K562 (cell line): Measurements from ENCODE around the gene NOTCH1. TPM values are rescaled to one million over a fixed set of nuclear protein-coding genes. Genes with fewer than 3 reads are reported as not detected.

Experiments used
- ATAC-seq: fragments of 200-7000 bp; cut with Tn5 transposase; 3 replicates; pipeline ENCODE4 v1.9.1; 2020; ENCODE audit warnings: moderate library complexity
- BruUV-seq: library from RNA; stranded (reverse); fragments of 400-500 nt; replicated peaks from 2 replicates; lab custom pipeline; 2021; lab: Mats Ljungman, UMichigan
- CTCF ChIA-PET: fragments of 300-600 bp; formaldehyde crosslinking; extraction: SDS; loops from one replicate; lab custom pipeline; 2021; ENCODE audit warnings: low intra/inter-chr PET ratio; lab: Yijun Ruan, JAX
- POLR2A ChIA-PET: fragments of 300-600, 350-650 bp; sonication (Branson Sonifier 250); formaldehyde crosslinking; extraction: SDS; loops from one replicate; lab custom pipeline; 2021; ENCODE audit warnings: antibody characterized with exemption, inconsistent platforms; lab: Yijun Ruan, JAX
- DNase-seq, 4 experiments: peaks; one replicate each; pipeline versions ENCODE4 v3.0.0 to v3.0.0-alpha.2; 2011 to 2018; ENCODE audit warnings: low spot score in 3 of 4, mixed read lengths in 3 of 4; ENCODE audit errors: extremely low read depth in 1 of 4
- FAIRE-seq: peaks from 2 replicates; lab custom pipeline; 2011; peaks lifted over from hg19 to GRCh38; lab: Jason Lieb, UNC
- H2AFZ ChIP-seq: 2 replicates; pipeline ENCODE4 v1.6.0; 2011; ENCODE audit warnings: low read depth, low read length, control low read depth, inconsistent platforms
- H3K27ac ChIP-seq: fragments of 200-600 bp; 3 replicates; pipeline ENCODE4 v1.8.0; 2011; ENCODE audit warnings: low read depth, mild to moderate bottlenecking, control low read depth, inconsistent platforms, low read length, moderate library complexity, mixed read lengths; ENCODE audit errors: extremely low read depth
- H3K27me3 ChIP-seq, 2 experiments: fragments of 300-600 bp in 1 of 2; 2 replicates in 1 of 2; 3 replicates in 1 of 2; pipeline versions ENCODE4 v1.6.0 to v1.8.0; 2011; ENCODE audit warnings: inconsistent platforms in 2 of 2, low read length in 2 of 2, mild to moderate bottlenecking in 1 of 2, mixed read lengths in 1 of 2, moderate library complexity in 1 of 2; ENCODE audit not compliant: control insufficient read depth in 2 of 2, insufficient read depth in 2 of 2
- H3K36me3 ChIP-seq: fragments of 300-600 bp; 3 replicates; pipeline ENCODE4 v1.8.0; 2011; ENCODE audit warnings: mild to moderate bottlenecking, low read length, inconsistent platforms; ENCODE audit not compliant: control insufficient read depth, insufficient read depth
- H3K4me1 ChIP-seq, 2 experiments: fragments of 200-600 bp in 1 of 2; replicated peaks in 1 of 2; 2 replicates in 1 of 2; 3 replicates in 1 of 2; pipeline versions ENCODE4 v1.5.1 to v1.8.0; 2011; ENCODE audit warnings: inconsistent platforms in 2 of 2, low read length in 2 of 2, mild to moderate bottlenecking in 1 of 2, mixed read lengths in 1 of 2, moderate library complexity in 1 of 2; ENCODE audit not compliant: control insufficient read depth in 2 of 2, insufficient read depth in 2 of 2
- H3K4me2 ChIP-seq: 2 replicates; pipeline ENCODE4 v1.6.1; 2011; ENCODE audit warnings: low read length, control low read depth, inconsistent platforms, mixed read lengths; ENCODE audit not compliant: insufficient read depth
- H3K4me3 ChIP-seq: fragments of 200-600 bp; sonication (generic), shearing (Covaris generic); 2 replicates; pipeline ENCODE4 v1.5.1; 2016; ENCODE audit warnings: control low read depth, inconsistent platforms
- H3K79me2 ChIP-seq: fragments of 200-600 bp; 3 replicates; pipeline ENCODE4 v1.8.0; 2011; ENCODE audit warnings: low read length, inconsistent platforms; ENCODE audit not compliant: control insufficient read depth, insufficient read depth
- H3K9ac ChIP-seq, 2 experiments: 2 replicates each; pipeline versions ENCODE4 v1.6.0 to v1.6.1; 2011; ENCODE audit warnings: low read depth in 2 of 2, low read length in 2 of 2, control low read depth in 1 of 2, inconsistent platforms in 1 of 2, mild to moderate bottlenecking in 1 of 2, mixed read lengths in 1 of 2; ENCODE audit not compliant: insufficient read depth in 1 of 2
- H3K9me1 ChIP-seq: one replicate; pipeline ENCODE4 v1.6.0; 2011; ENCODE audit warnings: inconsistent platforms, mild to moderate bottlenecking, low read length, moderate library complexity; ENCODE audit not compliant: control insufficient read depth, insufficient read depth
- H3K9me3 ChIP-seq: replicated peaks from 2 replicates; pipeline ENCODE4 v1.5.1; 2011; ENCODE audit warnings: low read depth, low read length, inconsistent platforms; ENCODE audit not compliant: control insufficient read depth, insufficient read depth
- H4K20me1 ChIP-seq: replicated peaks from 2 replicates; pipeline ENCODE4 v1.6.1; 2011; ENCODE audit warnings: low read length, inconsistent platforms, mixed read lengths; ENCODE audit not compliant: control insufficient read depth, insufficient read depth
- ATF7 ChIP-seq: fragments of 450-650 bp; IDR thresholded peaks from 2 replicates; pipeline ENCODE4 v1.7.1; 2014; ENCODE audit warnings: mild to moderate bottlenecking, moderate library complexity
- BRCA1 ChIP-seq, 2 experiments: fragments of 450-650 bp in 1 of 2; sonication (generic) in 1 of 2; formaldehyde crosslinking in 1 of 2; IDR thresholded peaks; 2 replicates each; pipeline versions ENCODE4 v1.5.0 to v1.6.1; 2017 to 2020; ENCODE audit warnings: mild to moderate bottlenecking in 1 of 2, missing genetic modification reagents in 1 of 2
- CREB3 ChIP-seq: fragments of 450-650 bp; conservative IDR thresholded peaks from 2 replicates; pipeline ENCODE4 v1.6.1; 2016; ENCODE audit warnings: missing genetic modification characterization, low read depth, mild to moderate bottlenecking, missing compliant biosample characterization, moderate library complexity
- DMBX1 ChIP-seq: fragments of 250-450 bp; sonication (Bioruptor Pico); IDR thresholded peaks from 2 replicates; pipeline ENCODE4 v1.8.0; 2022; ENCODE audit warnings: inconsistent platforms, mild to moderate bottlenecking, moderate library complexity, borderline replicate concordance
- KAT8 ChIP-seq: fragments of 450-650 bp; IDR thresholded peaks from 2 replicates; pipeline ENCODE4 v1.6.1; 2016; ENCODE audit warnings: low read depth, mild to moderate bottlenecking
- MITF ChIP-seq: IDR thresholded peaks from 2 replicates; pipeline ENCODE4 v1.6.1; 2014; ENCODE audit warnings: antibody characterized with exemption
- PHB ChIP-seq: fragments of 250-450 bp; sonication (Bioruptor Pico); IDR thresholded peaks from 2 replicates; pipeline ENCODE4 v1.5.0; 2021
- SMARCE1 ChIP-seq: fragments of 450-650 bp; IDR thresholded peaks from 2 replicates; pipeline ENCODE4 v1.7.1; 2016; ENCODE audit warnings: mild to moderate bottlenecking
- TBP ChIP-seq: optimal IDR thresholded peaks from 2 replicates; pipeline ENCODE3; 2011; ENCODE audit warnings: low read depth, low read length, improper control_type of control experiment
- ZC3H11A ChIP-seq: IDR thresholded peaks from 2 replicates; pipeline ENCODE4 v1.6.1; 2012; ENCODE audit warnings: low read depth, low read length, improper control_type of control experiment
- ZC3H4 ChIP-seq: sonication (generic); formaldehyde crosslinking; IDR thresholded peaks from 2 replicates; pipeline ENCODE4 v1.9.0; 2021; ENCODE audit warnings: missing genetic modification reagents, borderline replicate concordance
- WGBS: fragments of 100-300 bp; shearing (Covaris generic); methylation state at CpG from one replicate; pipeline ENCODE4 v1.1.6; 2016; ENCODE audit warnings: low coverage, mixed read lengths; ENCODE audit not compliant: insufficient coverage; ENCODE audit errors: missing lambda C conversion rate; 5-methylcytosine and 5-hydroxymethylcytosine counted together
- in situ Hi-C: fragments of 300-500 bp; cut with MboI; formaldehyde crosslinking; loops from 4 replicates; pipeline ENCODE4 v1.15.0; 2018; ENCODE audit warnings: inconsistent platforms, mixed read lengths
- intact Hi-C: fragments of 100-400 bp; cut with micrococcal nuclease; formaldehyde crosslinking; loops from 2 replicates; pipeline ENCODE4 v1.14.2; 2022
- polyA plus RNA-seq, 8 experiments: library from polyadenylated mRNA; depleted of rRNA in 4 of 8; stranded (reverse) in 5 of 8; unstranded in 3 of 8; fragments of >200 nt; fragmentation: Nextera tagmentation in 2 of 8; fragmentation: Illumina TruSeq in 1 of 8; extraction: Ambion mirVana in 2 of 8; extraction: Trizol in 1 of 8; gene quantifications; 2 replicates each; pipeline versions ENCODE4 v1.2.1 to v1.2.3, GENCODE V29; 2011 to 2014; ENCODE audit warnings: inconsistent platforms in 1 of 8, missing spikeins in 1 of 8
- total RNA-seq, 7 experiments: library from RNA; depleted of rRNA in 6 of 7; stranded (reverse); fragments of >200 nt in 6 of 7; fragmentation: Illumina TruSeq in 2 of 7; extraction: Trizol in 2 of 7; gene quantifications; 2 replicates each; pipeline versions ENCODE4 v1.2.1 to v1.2.3, GENCODE V29; 2011 to 2021; ENCODE audit warnings: low replicate concordance in 1 of 7

The NOTCH1 gene
- total and polyA plus RNA-seq, 9 of the 15 experiments (the other 6 are each of a cell fraction or from before 2014, with no cell fraction given) = 0.03 to 31.4 (median 2.3) TPM

GRCh38 chr9:136534366-136534765 is 11.5 kb downstream of the NOTCH1 start:
- no peak overlapping the region for H3K4me3 ChIP-seq
- CTCF ChIA-PET = no interaction called here
- 81% methylated on average over 14 of the region's 18 CpGs for WGBS

More at GRCh38 chr9:136534366-136534765, 11.5 kb downstream of the NOTCH1 start:
- in situ Hi-C loops = no loop called here
- no peaks in the 10 kb centered on the region for H3K9me3 ChIP-seq
- H3K27ac ChIP-seq = no peak overlapping the region
- peaks cover 0 to 79% of the 10 kb centered on the region in 2 experiments; a peak in 3 of 5 replicates for H3K4me1 ChIP-seq
- TF ChIP-seq ATF7 (no peak), PHB (CRISPR knock-in tag) (no peak), ZC3H11A (no peak), SMARCE1 (no peak), BRCA1 (IDR thresholded peaks at IDR 0.05) (no peak), BRCA1 (CRISPR knock-in tag; IDR thresholded peaks at IDR 0.05) (no peak), TBP (no peak), MITF (no peak), KAT8 (no peak), ZC3H4 (no peak), DMBX1 (CRISPR knock-in tag) (no peak), CREB3 (tag) (no peak)
- no peaks in the 10 kb centered on the region for H3K27me3 ChIP-seq
- FAIRE-seq = no peak
- no TSS peak for BruUV-seq
- POLR2A ChIA-PET = interaction anchor here (0.6 kb wide), 1 partner anchor 45 kb away, joined by 3 read pairs; no protein-coding TSS in a partner anchor
- 0 out of 3 replicates have a peak, but pooled peaks cover 3% of the 10 kb centered on the region for H3K36me3 ChIP-seq
- H2AFZ ChIP-seq = no peak overlapping the region
- peaks cover 9% of the 10 kb centered on the region; the same call in 1 of the 2 replicates for H4K20me1 ChIP-seq
- peaks cover 9% of the 10 kb centered on the region; the same call in 1 of the 3 replicates for H3K79me2 ChIP-seq
- peaks cover 2% of the 10 kb centered on the region for H3K9me1 ChIP-seq
- no peak overlapping the region for H3K4me2 ChIP-seq
- intact Hi-C loops = no loop called here
- ATAC-seq = no peak
- H3K9ac ChIP-seq = no peak overlapping the region
- DNase-seq = no peak
